ENCODE measurements around the gene SLC25A15. TPM values are rescaled to one million over a fixed set of nuclear protein-coding genes. Genes with fewer than 3 reads are reported as not detected.

SLC25A15 gene
- total RNA-seq, 1 experiment from 2014 or later: 20.2 TPM

DNA sequence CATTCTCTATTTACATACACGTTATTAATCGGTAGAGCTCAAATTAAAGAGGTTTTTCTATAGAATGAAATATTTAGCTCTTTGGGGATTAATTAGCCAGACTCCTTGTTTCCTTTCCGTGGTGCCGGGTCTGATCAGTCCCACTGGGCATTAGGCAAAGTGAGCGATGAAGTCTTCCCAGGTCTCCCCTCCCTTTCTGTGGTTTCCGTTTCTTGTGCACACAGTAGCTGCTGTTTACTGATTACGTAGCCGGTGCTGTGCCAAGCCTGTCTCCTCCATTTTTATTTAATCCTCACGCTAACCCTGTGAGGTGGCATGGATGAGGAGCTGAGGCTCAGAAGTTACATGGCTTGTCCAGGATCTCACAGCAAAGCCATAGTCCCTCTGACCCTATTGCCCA is 9.0 kb downstream of the SLC25A15 start:
- no peaks in the 10 kb centered on the region for H3K27me3 Mint-ChIP-seq (ENCODE audit: low read depth)
- H3K9me3 Mint-ChIP-seq: no peaks in the 10 kb centered on the region
- DNase-seq (ENCODE audit: low spot score) (no peak), ATAC-seq (no peak)
- ChIA-PET POLR2A (no interaction called here), CTCF (no interaction called here)
- no peak for TF ChIP-seq ESRRA (CRISPR knock-in tag; IDR thresholded peaks at IDR 0.05; ENCODE audit: borderline replicate concordance)
- no peak for TF ChIP-seq ZNF138 (CRISPR knock-in tag; conservative IDR thresholded peaks at IDR 0.05)
- TF ChIP-seq NR2C2 (CRISPR knock-in tag; IDR thresholded peaks at IDR 0.05): no peak
- TF ChIP-seq PREB (CRISPR knock-in tag; IDR thresholded peaks at IDR 0.05; ENCODE audit: borderline replicate concordance): no peak
- no peak for TF ChIP-seq AR (CRISPR knock-in tag; IDR thresholded peaks at IDR 0.05)
- TF ChIP-seq ZNF317 (CRISPR knock-in tag; IDR thresholded peaks at IDR 0.05; ENCODE audit: borderline replicate concordance, low read depth): no peak
- no peak for TF ChIP-seq NR1H2 (CRISPR knock-in tag; IDR thresholded peaks at IDR 0.05)
- no peak for TF ChIP-seq TP53 (CRISPR knock-in tag; IDR thresholded peaks at IDR 0.05)
- H3K4me1 Mint-ChIP-seq: peaks cover 11% of the 10 kb centered on the region
- H3K27ac Mint-ChIP-seq: no peak overlapping the region
- no peak overlapping the region for H3K4me3 Mint-ChIP-seq
- peaks cover 15% of the 10 kb centered on the region for H3K36me3 Mint-ChIP-seq

GRCh38 chr13:40799508-40799907 is 10.1 kb downstream of the SLC25A15 start:
- no peak for TF ChIP-seq CBFB (CRISPR knock-in tag; IDR thresholded peaks at IDR 0.05; ENCODE audit: low read depth)
- TF ChIP-seq FOXJ3 (CRISPR knock-in tag; IDR thresholded peaks at IDR 0.05; ENCODE audit: borderline replicate concordance): no peak
- no peak for TF ChIP-seq NFE2L1 (CRISPR knock-in tag; IDR thresholded peaks at IDR 0.05)
- TF ChIP-seq ESRRA (CRISPR knock-in tag; IDR thresholded peaks at IDR 0.05; ENCODE audit: borderline replicate concordance): no peak
- TF ChIP-seq, protein P1, sequence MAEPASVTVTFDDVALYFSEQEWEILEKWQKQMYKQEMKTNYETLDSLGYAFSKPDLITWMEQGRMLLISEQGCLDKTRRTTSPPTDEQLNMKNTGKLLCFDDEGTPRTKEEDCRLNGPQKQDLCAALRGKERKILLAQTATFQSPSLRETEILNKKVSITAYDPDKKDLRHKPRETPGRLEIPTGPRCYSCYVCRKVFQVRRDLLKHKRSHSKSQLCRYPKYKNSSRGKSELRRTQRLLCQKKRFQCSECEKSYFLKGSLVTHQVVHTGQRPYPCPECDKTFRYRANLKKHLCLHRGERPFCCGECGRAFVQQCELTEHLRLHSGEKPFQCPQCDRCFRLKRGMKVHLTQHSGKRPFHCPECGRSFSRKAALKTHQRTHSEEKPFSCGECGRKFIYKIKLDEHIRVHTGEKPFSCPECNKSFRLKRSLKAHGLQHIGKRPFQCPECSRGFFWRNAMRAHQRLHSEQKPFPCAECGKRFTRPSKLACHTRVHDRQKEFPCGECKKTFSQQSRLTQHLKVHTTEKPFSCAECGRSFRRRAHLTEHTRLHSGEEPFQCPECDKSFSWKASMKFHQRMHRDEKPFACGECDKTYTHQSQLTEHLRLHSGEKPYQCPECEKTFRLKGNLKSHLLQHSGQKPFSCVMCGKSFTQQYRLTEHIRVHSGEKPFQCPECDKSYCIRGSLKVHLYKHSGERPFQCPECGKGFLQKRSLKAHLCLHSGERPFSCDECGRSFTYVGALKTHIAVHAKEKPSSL (CRISPR knock-in tag; conservative IDR thresholded peaks at IDR 0.05): no peak
- TF ChIP-seq JAZF1 (CRISPR knock-in tag; IDR thresholded peaks at IDR 0.05): no peak
- TF ChIP-seq OVOL2 (CRISPR knock-in tag; IDR thresholded peaks at IDR 0.05; ENCODE audit: borderline replicate concordance): no peak
- no peak for ATAC-seq
- no peak overlapping the region for H3K27ac Mint-ChIP-seq
- H3K36me3 Mint-ChIP-seq: peaks cover 17% of the 10 kb centered on the region
- H3K4me1 Mint-ChIP-seq: peaks cover 8% of the 10 kb centered on the region
- no peaks in the 10 kb centered on the region for H3K9me3 Mint-ChIP-seq
- H3K27me3 Mint-ChIP-seq (ENCODE audit: low read depth): no peaks in the 10 kb centered on the region
- no peak for DNase-seq (ENCODE audit: low spot score)
- POLR2A ChIA-PET: no interaction called here
- no peak overlapping the region for H3K4me3 Mint-ChIP-seq
- CTCF ChIA-PET: no interaction called here

- TF ChIP-seq, protein P1 (CRISPR knock-in tag; conservative IDR thresholded peaks at IDR 0.05): no peak
- TF ChIP-seq, protein P2, sequence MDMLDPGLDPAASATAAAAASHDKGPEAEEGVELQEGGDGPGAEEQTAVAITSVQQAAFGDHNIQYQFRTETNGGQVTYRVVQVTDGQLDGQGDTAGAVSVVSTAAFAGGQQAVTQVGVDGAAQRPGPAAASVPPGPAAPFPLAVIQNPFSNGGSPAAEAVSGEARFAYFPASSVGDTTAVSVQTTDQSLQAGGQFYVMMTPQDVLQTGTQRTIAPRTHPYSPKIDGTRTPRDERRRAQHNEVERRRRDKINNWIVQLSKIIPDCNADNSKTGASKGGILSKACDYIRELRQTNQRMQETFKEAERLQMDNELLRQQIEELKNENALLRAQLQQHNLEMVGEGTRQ (CRISPR knock-in tag; IDR thresholded peaks at IDR 0.05): no peak
- ChIA-PET CTCF (no interaction called here), POLR2A (no interaction called here)
- Mint-ChIP-seq H3K27me3 (ENCODE audit: low read depth) (no peaks in the 10 kb centered on the region), H3K27ac (no peak overlapping the region), H3K9me3 (no peaks in the 10 kb centered on the region), H3K4me1 (no peaks in the 10 kb centered on the region), H3K36me3 (peaks cover 22% of the 10 kb centered on the region), H3K4me3 (no peak overlapping the region)
- ATAC-seq (no peak), DNase-seq (ENCODE audit: low spot score) (no peak)
These were observed 11.1 kb downstream of the SLC25A15 start for GRCh38 chr13:40800559-40800958.

Data from WTC11 (cell line).